GM18498 (cell line): ENCODE results near the gene LAG3.

Experiments used
- ATAC-seq: cut with Tn5 transposase; IDR thresholded peaks from one replicate; pipeline ENCODE4 v1.9.1; 2021; ENCODE audit warnings: mild to moderate bottlenecking, moderate library complexity; ENCODE audit not compliant: unreplicated experiment

Gene LAG3

GRCh38 chr12:6821591-6822425 lies 49.5 kb downstream of the LAG3 start, which contains the start of gene GPR162:
GPR162 (plus strand) TSS chr12:6821821; CDS start chr12:6823899, 2,078 bp downstream.
- no peak for ATAC-seq

- no peak for ATAC-seq
Measured at GRCh38 chr12:6822426-6823135, 50.3 kb downstream of the LAG3 start.

- no peak for ATAC-seq
Measured at GRCh38 chr12:6823182-6824084, 51.1 kb downstream of the LAG3 start.

GRCh38 chr12:6824085-6824775 lies 51.9 kb downstream of the LAG3 start:
- no peak for ATAC-seq

GRCh38 chr12:6824901-6825381 lies 52.6 kb downstream of the LAG3 start:
- no peak for ATAC-seq

- ATAC-seq, result peak; percentile 41
Measured at GRCh38 chr12:6825398-6826124, 53.2 kb downstream of the LAG3 start.

GRCh38 chr12:6826125-6826733 lies 53.9 kb downstream of the LAG3 start:
- ATAC-seq, result no peak

GRCh38 chr12:6826734-6827436 lies 54.6 kb downstream of the LAG3 start:
- no peak for ATAC-seq

GRCh38 chr12:6827437-6827911 lies 55.2 kb downstream of the LAG3 start:
- no peak for ATAC-seq
